Loucy (cell line): ENCODE measurements around the gene C18orf32.
A peak's percentile ranks its signal among the peaks of the same experiment; 100 is the strongest.

Source experiments
- H2AFZ ChIP-seq: fragments of 200-600 bp; sonication (generic); 2 replicates; pipeline ENCODE4 v1.6.0; 2016; ENCODE audit warnings: antibody characterized with exemption, mild to moderate bottlenecking, low read length, moderate library complexity
- H3F3A ChIP-seq: fragments of 200-600 bp; 2 replicates; pipeline ENCODE4 v1.6.0; 2016; ENCODE audit warnings: antibody characterized with exemption, low read depth, mild to moderate bottlenecking
- H3K27me3 ChIP-seq: fragments of 200-600 bp; sonication (generic); 2 replicates; pipeline ENCODE4 v1.6.1; 2014; ENCODE audit warnings: low read length, mild to moderate bottlenecking; ENCODE audit not compliant: insufficient read depth, poor library complexity, severe bottlenecking
- H3K36me3 ChIP-seq: fragments of 200-600 bp; sonication (generic); 2 replicates; pipeline ENCODE4 v1.6.1; 2016; ENCODE audit warnings: low read length; ENCODE audit not compliant: insufficient read depth
- H3K4me1 ChIP-seq: fragments of 200-600 bp; sonication (generic); 2 replicates; pipeline ENCODE4 v1.5.1; 2014; ENCODE audit warnings: low read length, mild to moderate bottlenecking; ENCODE audit not compliant: insufficient read depth, poor library complexity, severe bottlenecking
- H3K4me2 ChIP-seq: fragments of 200-600 bp; sonication (generic); 2 replicates; pipeline ENCODE4 v1.6.0; 2014; ENCODE audit warnings: antibody characterized with exemption, low read length, low read depth, mild to moderate bottlenecking; ENCODE audit not compliant: poor library complexity, severe bottlenecking
- H3K4me3 ChIP-seq: fragments of 200-600 bp; sonication (generic); 2 replicates; pipeline ENCODE4 v1.5.1; 2014; ENCODE audit warnings: low read length, mild to moderate bottlenecking, mixed read lengths; ENCODE audit not compliant: poor library complexity, severe bottlenecking
- H3K79me2 ChIP-seq: fragments of 200-600 bp; sonication (generic); 2 replicates; pipeline ENCODE4 v1.6.1; 2014; ENCODE audit warnings: low read length; ENCODE audit not compliant: insufficient read depth
- H3K9ac ChIP-seq: fragments of 200-600 bp; sonication (generic); 2 replicates; pipeline ENCODE4 v1.6.0; 2014; ENCODE audit warnings: mild to moderate bottlenecking, low read depth, low read length, moderate library complexity; ENCODE audit not compliant: poor library complexity, severe bottlenecking
- H3K9me2 ChIP-seq: fragments of 200-600 bp; sonication (generic); replicated peaks from 2 replicates; pipeline ENCODE4 v1.6.1; 2016; ENCODE audit warnings: low read depth, low read length, mixed read lengths
- H3K9me3 ChIP-seq: fragments of 200-600 bp; sonication (generic); 2 replicates; pipeline ENCODE4 v1.6.1; 2014; ENCODE audit warnings: mild to moderate bottlenecking, antibody characterized with exemption, low read length, low read depth; ENCODE audit not compliant: insufficient read depth
- H4K20me1 ChIP-seq: fragments of 200-600 bp; sonication (generic); 2 replicates; pipeline ENCODE4 v1.6.0; 2014; ENCODE audit warnings: antibody characterized with exemption, low read length, mild to moderate bottlenecking; ENCODE audit not compliant: insufficient read depth, poor library complexity, severe bottlenecking
- EZH2phosphoT487 ChIP-seq: fragments of 200-600 bp; IDR thresholded peaks from 2 replicates; pipeline ENCODE4 v1.6.1; 2018; ENCODE audit warnings: antibody characterized with exemption, mild to moderate bottlenecking, moderate library complexity, borderline replicate concordance
- TF ChIP-seq, protein P1 (sequence below): fragments of 200-600 bp; sonication (generic); conservative IDR thresholded peaks from 2 replicates; pipeline ENCODE4 v1.5.1; 2014; ENCODE audit warnings: mild to moderate bottlenecking, antibody characterized with exemption, low read length

C18orf32 gene

DNA sequence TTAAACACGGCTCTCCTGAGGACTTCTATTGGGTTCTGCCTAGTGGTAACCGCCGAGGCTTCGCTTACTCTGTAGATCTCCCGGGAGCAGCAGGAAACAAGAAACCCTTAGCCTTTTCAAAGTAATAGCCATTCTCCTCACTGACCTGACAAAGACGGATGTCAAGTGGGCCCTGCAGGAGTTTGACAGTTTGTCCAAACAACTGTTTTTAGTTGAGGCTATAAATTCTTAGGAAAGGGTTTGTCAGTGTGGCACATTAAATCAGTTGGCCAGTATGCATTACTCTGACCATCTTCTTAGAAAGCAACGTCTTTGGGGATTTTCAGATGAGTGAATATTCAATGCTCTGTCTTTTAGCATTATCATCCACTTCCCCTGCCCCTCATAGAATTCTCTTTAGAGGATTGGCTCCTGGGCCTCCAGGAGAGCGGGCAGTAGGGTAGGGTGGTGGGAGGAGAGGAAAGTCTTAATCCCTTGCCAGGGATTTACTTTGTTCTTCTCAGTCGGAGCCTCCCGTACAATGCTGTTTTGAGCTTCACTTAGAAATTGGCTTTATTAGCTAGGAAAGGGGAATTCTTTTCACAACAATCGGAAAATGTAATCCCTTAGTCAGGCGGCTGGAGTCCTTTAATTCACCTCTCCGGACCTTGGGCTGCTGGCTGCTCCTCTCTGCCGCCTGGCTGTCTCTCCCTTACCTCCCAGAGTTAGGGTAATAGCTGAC lies 13.3 kb upstream of the C18orf32 start:
- Histone ChIP-seq H3K9ac (no peak overlapping the region), H3F3A (no peaks in the 10 kb centered on the region), H3K27me3 (no peaks in the 10 kb centered on the region), H3K79me2 (no peaks in the 10 kb centered on the region), H3K36me3 (no peaks in the 10 kb centered on the region), H3K9me3 (no peaks in the 10 kb centered on the region), H3K4me1 (no peaks in the 10 kb centered on the region), H2AFZ (no peak overlapping the region), H4K20me1 (no peaks in the 10 kb centered on the region), H3K4me2 (no peak overlapping the region), H3K4me3 (no peak overlapping the region), H3K9me2 (no peaks in the 10 kb centered on the region)
- no peak for TF ChIP-seq EZH2phosphoT487
- TF ChIP-seq, protein P1, sequence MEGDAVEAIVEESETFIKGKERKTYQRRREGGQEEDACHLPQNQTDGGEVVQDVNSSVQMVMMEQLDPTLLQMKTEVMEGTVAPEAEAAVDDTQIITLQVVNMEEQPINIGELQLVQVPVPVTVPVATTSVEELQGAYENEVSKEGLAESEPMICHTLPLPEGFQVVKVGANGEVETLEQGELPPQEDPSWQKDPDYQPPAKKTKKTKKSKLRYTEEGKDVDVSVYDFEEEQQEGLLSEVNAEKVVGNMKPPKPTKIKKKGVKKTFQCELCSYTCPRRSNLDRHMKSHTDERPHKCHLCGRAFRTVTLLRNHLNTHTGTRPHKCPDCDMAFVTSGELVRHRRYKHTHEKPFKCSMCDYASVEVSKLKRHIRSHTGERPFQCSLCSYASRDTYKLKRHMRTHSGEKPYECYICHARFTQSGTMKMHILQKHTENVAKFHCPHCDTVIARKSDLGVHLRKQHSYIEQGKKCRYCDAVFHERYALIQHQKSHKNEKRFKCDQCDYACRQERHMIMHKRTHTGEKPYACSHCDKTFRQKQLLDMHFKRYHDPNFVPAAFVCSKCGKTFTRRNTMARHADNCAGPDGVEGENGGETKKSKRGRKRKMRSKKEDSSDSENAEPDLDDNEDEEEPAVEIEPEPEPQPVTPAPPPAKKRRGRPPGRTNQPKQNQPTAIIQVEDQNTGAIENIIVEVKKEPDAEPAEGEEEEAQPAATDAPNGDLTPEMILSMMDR: no peak

DNA sequence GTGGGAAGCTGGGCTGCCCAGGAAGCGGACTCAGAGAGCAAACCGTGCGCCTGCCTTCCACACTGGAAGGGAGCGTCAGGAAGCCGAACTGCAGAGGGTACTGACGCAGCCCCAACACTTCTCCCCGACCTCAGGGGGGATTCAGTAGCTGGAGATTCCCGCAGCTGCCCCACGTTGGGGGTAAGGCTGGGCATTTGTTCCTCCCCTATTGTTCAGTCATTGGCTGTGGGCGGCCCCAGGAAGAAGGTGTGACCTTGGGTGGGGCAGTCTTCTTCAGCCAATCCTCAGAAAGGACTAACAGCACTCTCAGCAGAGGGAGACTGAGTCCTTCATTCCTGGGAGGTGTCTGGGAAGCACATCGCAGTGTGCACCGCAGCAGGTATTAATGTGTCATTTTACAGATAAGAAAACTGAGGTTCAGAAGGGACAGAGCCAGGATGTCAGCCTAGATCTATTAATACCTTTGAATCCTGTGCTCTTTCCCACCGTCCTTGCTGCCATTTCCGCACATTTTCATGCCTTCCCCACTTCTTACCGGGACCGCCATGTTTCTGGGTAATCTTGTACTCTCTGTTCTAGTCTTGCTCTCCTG lies 12.1 kb upstream of the C18orf32 start:
- Histone ChIP-seq H3K4me2 (no peak overlapping the region), H3K9ac (no peak overlapping the region), H3K4me1 (peaks cover 3% of the 10 kb centered on the region)

DNA sequence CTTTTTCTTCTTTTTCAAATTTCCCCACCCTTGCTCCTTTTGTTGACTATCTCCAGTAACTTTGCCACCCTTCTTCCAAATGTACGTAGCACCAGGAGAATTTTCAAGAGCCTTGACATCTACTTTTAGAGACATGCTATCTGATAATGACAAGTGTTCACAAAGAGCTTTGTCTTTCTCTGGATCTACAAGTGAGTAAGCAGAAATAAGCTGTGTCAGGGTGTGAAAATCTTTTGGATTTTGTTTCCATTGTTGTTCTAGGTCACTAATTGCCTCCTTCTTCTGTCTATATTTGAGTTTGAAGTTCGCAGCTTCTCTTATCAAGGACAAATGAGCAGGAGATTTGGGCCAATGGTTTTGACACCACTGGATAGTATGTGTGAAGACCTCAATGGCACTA lies 8.4 kb upstream of the C18orf32 start:
- Histone ChIP-seq H3K9me3 (no peaks in the 10 kb centered on the region), H3K4me3 (no peak overlapping the region), H3K9me2 (no peaks in the 10 kb centered on the region), H3K36me3 (peaks cover 2% of the 10 kb centered on the region; the same call in 1 of the 2 replicates), H3K4me2 (no peak overlapping the region), H3K27me3 (peaks cover 8% of the 10 kb centered on the region), H3K9ac (no peak overlapping the region), H3K4me1 (peaks cover 13% of the 10 kb centered on the region), H4K20me1 (peaks cover 17% of the 10 kb centered on the region), H3K79me2 (peaks cover 18% of the 10 kb centered on the region), H3F3A (no peaks in the 10 kb centered on the region; the same call in 1 of the 2 replicates), H2AFZ (peak overlapping the region; percentile 0; the same call in 1 of the 2 replicates)
- TF ChIP-seq, protein P1: no peak
- TF ChIP-seq EZH2phosphoT487: no peak

More for the DNA sequence above, 12.1 kb upstream of the C18orf32 start:
- Histone ChIP-seq H3F3A (no peaks in the 10 kb centered on the region), H3K27me3 (no peaks in the 10 kb centered on the region), H3K36me3 (no peaks in the 10 kb centered on the region), H2AFZ (no peak overlapping the region), H3K9me3 (no peaks in the 10 kb centered on the region), H3K4me3 (no peak overlapping the region), H3K79me2 (no peaks in the 10 kb centered on the region), H4K20me1 (no peaks in the 10 kb centered on the region), H3K9me2 (no peaks in the 10 kb centered on the region)
- TF ChIP-seq, protein P1: no peak
- TF ChIP-seq EZH2phosphoT487: no peak
